Activated CD8-positive, alpha-beta T cell treated with anti-CD3 and anti-CD28 coated beads for 36 hours (primary cell): ENCODE results near the gene TMEM50B. TPM values are rescaled to one million over a fixed set of nuclear protein-coding genes. Genes with fewer than 3 reads are reported as not detected.
"Not testable (repeated sequence)": the region's sequence is repeated elsewhere in the genome, so short reads cannot be mapped to it uniquely, and the experiment has no call there.

Source experiments
- ATAC-seq: fragments of 200-7000 bp; cut with Tn5 transposase; one replicate; pipeline ENCODE4 v1.10.0; 2021; ENCODE audit warnings: mild to moderate bottlenecking, moderate library complexity
- CTCF ChIA-PET: fragments of 350-600 bp; sonication (Branson Sonifier 250); formaldehyde crosslinking; loops from one replicate; lab custom pipeline; 2021; ENCODE audit warnings: antibody characterized with exemption; lab: Charles Lee
- POLR2A ChIA-PET: fragments of 350-600 bp; sonication (Branson Sonifier 250); formaldehyde crosslinking; loops from one replicate; lab custom pipeline; 2021; ENCODE audit warnings: antibody characterized with exemption; lab: Charles Lee
- DNase-seq: peaks from one replicate; pipeline ENCODE4 v3.0.0-alpha.2; 2020
- H3K27ac Mint-ChIP-seq: one replicate; pipeline ENCODE4 v1.8.0; 2021; ENCODE audit warnings: mild to moderate bottlenecking, mixed read lengths
- H3K27me3 Mint-ChIP-seq: one replicate; pipeline ENCODE4 v1.8.0; 2021; ENCODE audit warnings: mixed read lengths
- H3K36me3 Mint-ChIP-seq: one replicate; pipeline ENCODE4 v1.8.0; 2021; ENCODE audit warnings: low read depth, mixed read lengths
- H3K4me1 Mint-ChIP-seq: one replicate; pipeline ENCODE4 v1.8.0; 2021; ENCODE audit warnings: low read depth, mixed read lengths
- H3K4me3 Mint-ChIP-seq: one replicate; pipeline ENCODE4 v1.8.0; 2021; ENCODE audit warnings: mild to moderate bottlenecking, moderate library complexity, mixed read lengths
- H3K9me3 Mint-ChIP-seq: one replicate; pipeline ENCODE4 v1.8.0; 2021; ENCODE audit warnings: mixed read lengths
- intact Hi-C: fragments of 100-400 bp; cut with micrococcal nuclease; formaldehyde crosslinking; loops from one replicate; pipeline ENCODE4 v1.10.0; 2022
- total RNA-seq, 2 experiments: library from RNA; stranded (reverse); gene quantifications; one replicate each; pipeline ENCODE4 v1.2.3, GENCODE V29; 2021
- TF ChIP-seq, protein P1 (sequence below): fragments of 200-600 bp; IDR thresholded peaks from one replicate; pipeline ENCODE4 v1.8.0; 2022; ENCODE audit warnings: antibody characterized with exemption, mild to moderate bottlenecking

Gene TMEM50B
- total RNA-seq, 2 experiments from 2014 or later, result 14.4 to 15.2 TPM

- Mint-ChIP-seq H3K9me3 (no peaks in the 10 kb centered on the region), H3K4me3 (peak overlapping the region; percentile 21), H3K4me1 (peaks cover 24% of the 10 kb centered on the region), H3K27me3 (no peaks in the 10 kb centered on the region), H3K36me3 (peaks cover 1% of the 10 kb centered on the region), H3K27ac (no peak overlapping the region)
- DNase-seq (no peak), ATAC-seq (no peak)
- ChIA-PET CTCF (no interaction called here), POLR2A (no interaction called here)
- TF ChIP-seq, protein P1, sequence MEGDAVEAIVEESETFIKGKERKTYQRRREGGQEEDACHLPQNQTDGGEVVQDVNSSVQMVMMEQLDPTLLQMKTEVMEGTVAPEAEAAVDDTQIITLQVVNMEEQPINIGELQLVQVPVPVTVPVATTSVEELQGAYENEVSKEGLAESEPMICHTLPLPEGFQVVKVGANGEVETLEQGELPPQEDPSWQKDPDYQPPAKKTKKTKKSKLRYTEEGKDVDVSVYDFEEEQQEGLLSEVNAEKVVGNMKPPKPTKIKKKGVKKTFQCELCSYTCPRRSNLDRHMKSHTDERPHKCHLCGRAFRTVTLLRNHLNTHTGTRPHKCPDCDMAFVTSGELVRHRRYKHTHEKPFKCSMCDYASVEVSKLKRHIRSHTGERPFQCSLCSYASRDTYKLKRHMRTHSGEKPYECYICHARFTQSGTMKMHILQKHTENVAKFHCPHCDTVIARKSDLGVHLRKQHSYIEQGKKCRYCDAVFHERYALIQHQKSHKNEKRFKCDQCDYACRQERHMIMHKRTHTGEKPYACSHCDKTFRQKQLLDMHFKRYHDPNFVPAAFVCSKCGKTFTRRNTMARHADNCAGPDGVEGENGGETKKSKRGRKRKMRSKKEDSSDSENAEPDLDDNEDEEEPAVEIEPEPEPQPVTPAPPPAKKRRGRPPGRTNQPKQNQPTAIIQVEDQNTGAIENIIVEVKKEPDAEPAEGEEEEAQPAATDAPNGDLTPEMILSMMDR, result no peak
- intact Hi-C loops, result loop anchor here (5.0 kb wide), 1 partner anchor 65 kb away; the partner anchor contains the start of genes GART and SON
Measured at GRCh38 chr21:33477066-33477465, 2.7 kb downstream of the TMEM50B start.

DNA sequence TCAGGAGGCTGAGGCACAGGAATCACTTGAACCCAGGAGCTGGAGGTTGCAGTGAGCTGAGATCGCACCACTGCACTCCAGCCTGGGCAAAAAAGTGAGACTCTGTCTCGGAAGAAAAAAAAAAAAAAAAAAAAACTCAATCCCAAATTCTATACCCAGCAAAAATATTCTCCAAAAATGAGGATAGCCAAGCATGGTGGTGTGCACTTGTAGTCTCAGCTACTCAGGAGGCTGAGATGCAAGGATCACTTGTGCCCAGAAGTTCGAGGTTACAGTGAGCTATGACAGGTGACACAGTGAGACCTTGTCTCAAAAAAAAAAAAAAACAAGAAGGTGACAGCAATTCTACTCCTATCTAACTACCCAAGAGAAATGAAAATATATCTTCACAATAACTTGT, 6.4 kb downstream of the TMEM50B start:
- Mint-ChIP-seq H3K27me3 (no peaks in the 10 kb centered on the region), H3K27ac (no peak overlapping the region), H3K4me3 (no peak overlapping the region), H3K9me3 (no peaks in the 10 kb centered on the region), H3K36me3 (peaks cover 1% of the 10 kb centered on the region), H3K4me1 (peaks cover 28% of the 10 kb centered on the region)
- intact Hi-C loops, result no loop called here
- ChIA-PET CTCF (interaction anchor here (1.1 to 1.6 kb wide), 2 partner anchors 12 to 276 kb away, joined by 3 read pairs; no protein-coding TSS in a partner anchor), POLR2A (no interaction called here)
- TF ChIP-seq, protein P1, result no peak
- DNase-seq (no peak), ATAC-seq (no peak)

DNA sequence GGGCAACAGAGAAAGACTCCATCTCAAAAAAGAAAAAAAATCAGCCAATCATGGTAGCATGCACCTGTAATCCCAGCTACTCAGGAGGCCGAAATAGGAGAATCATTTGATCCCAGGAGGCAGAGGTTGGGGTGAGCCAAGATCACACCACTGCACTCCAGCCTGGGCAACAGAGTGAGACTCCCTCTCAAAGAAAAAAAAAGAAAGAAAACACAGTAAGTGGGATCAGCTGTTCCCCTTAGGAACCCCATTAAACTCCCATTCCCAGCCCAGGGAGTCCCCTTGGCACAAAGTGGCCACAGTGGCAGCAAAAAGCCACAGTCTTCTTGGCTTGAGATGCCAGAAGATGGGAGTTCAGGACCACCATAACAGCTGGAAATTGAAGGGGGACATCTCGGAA, 9.1 kb downstream of the TMEM50B start:
- intact Hi-C loops, result no loop called here
- ATAC-seq (no peak), DNase-seq (no peak)
- H3K27ac Mint-ChIP-seq, result peak overlapping the region; percentile 11
- ChIA-PET CTCF (no interaction called here), POLR2A (no interaction called here)
- peaks cover 23% of the 10 kb centered on the region for H3K4me1 Mint-ChIP-seq
- TF ChIP-seq, protein P1, result no peak
- H3K36me3 Mint-ChIP-seq, result peaks cover 1% of the 10 kb centered on the region
- H3K27me3 Mint-ChIP-seq, result no peaks in the 10 kb centered on the region
- no peaks in the 10 kb centered on the region for H3K9me3 Mint-ChIP-seq
- no peak overlapping the region for H3K4me3 Mint-ChIP-seq

- intact Hi-C loops, POLR2A ChIA-PET, H3K36me3 Mint-ChIP-seq, H3K27me3 Mint-ChIP-seq, ATAC-seq, DNase-seq, H3K9me3 Mint-ChIP-seq, H3K27ac Mint-ChIP-seq, H3K4me3 Mint-ChIP-seq: not testable (repeated sequence)
- CTCF ChIA-PET, result interaction anchor here (1.2 kb wide), 1 partner anchor 108 kb away, joined by 3 read pairs; no protein-coding TSS in a partner anchor
- H3K4me1 Mint-ChIP-seq, result peaks cover 24% of the 10 kb centered on the region
Measured at GRCh38 chr21:33469183-33469582, 10.6 kb downstream of the TMEM50B start.

DNA sequence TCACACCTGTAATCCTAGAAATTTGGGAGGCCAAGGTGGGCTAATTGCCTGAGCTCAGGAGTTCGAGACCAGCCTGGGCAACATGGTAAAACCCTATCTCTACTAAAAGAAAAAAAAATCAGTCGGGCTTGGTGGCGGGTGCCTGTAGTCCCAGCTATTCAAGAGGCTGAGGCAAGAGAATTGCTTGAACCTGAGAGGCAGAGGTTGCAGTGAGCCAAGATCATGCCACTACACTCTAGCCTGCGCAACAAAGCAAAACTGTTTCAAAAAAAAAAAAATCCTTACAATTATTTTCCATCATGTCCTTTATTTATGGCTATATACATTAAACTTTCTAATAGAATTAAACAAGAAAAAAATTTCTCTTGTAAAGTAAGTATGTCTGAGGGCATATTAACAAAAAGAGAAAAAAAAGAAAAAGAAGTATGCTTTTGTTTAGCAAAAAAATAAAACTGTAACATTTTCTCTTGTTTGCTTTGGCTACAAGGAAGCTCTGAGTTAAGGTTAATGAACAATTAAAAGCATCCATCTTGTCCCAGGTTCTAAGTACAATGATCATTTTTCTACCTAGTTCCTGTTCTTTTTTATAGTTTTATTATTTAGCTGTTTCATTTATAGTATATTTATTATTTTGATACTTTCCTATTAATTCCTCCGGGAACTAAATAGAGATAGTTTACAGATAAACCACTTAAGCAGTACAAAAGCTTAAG, 18.1 kb downstream of the TMEM50B start:
- no peak overlapping the region for H3K27ac Mint-ChIP-seq
- H3K9me3 Mint-ChIP-seq, result no peaks in the 10 kb centered on the region
- H3K4me3 Mint-ChIP-seq, result no peak overlapping the region
- no peaks in the 10 kb centered on the region for H3K27me3 Mint-ChIP-seq
- ChIA-PET POLR2A (no interaction called here), CTCF (interaction anchor here (0.8 to 2.2 kb wide), 6 partner anchors 12 to 334 kb away, joined by 3 to 8 read pairs (median 4); no protein-coding TSS in a partner anchor)
- no peak for ATAC-seq
- intact Hi-C loops, result no loop called here
- TF ChIP-seq, protein P1, result no peak
- peaks cover 3% of the 10 kb centered on the region for H3K4me1 Mint-ChIP-seq
- peaks cover 6% of the 10 kb centered on the region for H3K36me3 Mint-ChIP-seq
- DNase-seq, result no peak
